K562 (cell line): Measurements from ENCODE around the gene ITIH6. TPM values are rescaled to one million over a fixed set of nuclear protein-coding genes. Genes with fewer than 3 reads are reported as not detected.
"Not testable (repeated sequence)": the region's sequence is repeated elsewhere in the genome, so short reads cannot be mapped to it uniquely, and the experiment has no call there.

ENCODE experiments used
- ATAC-seq: fragments of 200-7000 bp; cut with Tn5 transposase; 3 replicates; pipeline ENCODE4 v1.9.1; 2020; ENCODE audit warnings: moderate library complexity
- BruUV-seq: library from RNA; stranded (reverse); fragments of 400-500 nt; replicated peaks from 2 replicates; lab custom pipeline; 2021; lab: Mats Ljungman, UMichigan
- CTCF ChIA-PET: fragments of 300-600 bp; formaldehyde crosslinking; extraction: SDS; loops from one replicate; lab custom pipeline; 2021; ENCODE audit warnings: low intra/inter-chr PET ratio; lab: Yijun Ruan, JAX
- POLR2A ChIA-PET: fragments of 300-600, 350-650 bp; sonication (Branson Sonifier 250); formaldehyde crosslinking; extraction: SDS; loops from one replicate; lab custom pipeline; 2021; ENCODE audit warnings: antibody characterized with exemption, inconsistent platforms; lab: Yijun Ruan, JAX
- DNase-seq, 4 experiments: peaks; one replicate each; pipeline versions ENCODE4 v3.0.0 to v3.0.0-alpha.2; 2011 to 2018; ENCODE audit warnings: low spot score in 3 of 4, mixed read lengths in 3 of 4; ENCODE audit errors: extremely low read depth in 1 of 4
- FAIRE-seq: peaks from 2 replicates; lab custom pipeline; 2011; peaks lifted over from hg19 to GRCh38; lab: Jason Lieb, UNC
- H2AFZ ChIP-seq: 2 replicates; pipeline ENCODE4 v1.6.0; 2011; ENCODE audit warnings: low read depth, low read length, control low read depth, inconsistent platforms
- H3K27ac ChIP-seq: fragments of 200-600 bp; 3 replicates; pipeline ENCODE4 v1.8.0; 2011; ENCODE audit warnings: low read depth, mild to moderate bottlenecking, control low read depth, inconsistent platforms, low read length, moderate library complexity, mixed read lengths; ENCODE audit errors: extremely low read depth
- H3K27me3 ChIP-seq, 2 experiments: fragments of 300-600 bp in 1 of 2; 2 replicates in 1 of 2; 3 replicates in 1 of 2; pipeline versions ENCODE4 v1.6.0 to v1.8.0; 2011; ENCODE audit warnings: inconsistent platforms in 2 of 2, low read length in 2 of 2, mild to moderate bottlenecking in 1 of 2, mixed read lengths in 1 of 2, moderate library complexity in 1 of 2; ENCODE audit not compliant: control insufficient read depth in 2 of 2, insufficient read depth in 2 of 2
- H3K36me3 ChIP-seq: fragments of 300-600 bp; 3 replicates; pipeline ENCODE4 v1.8.0; 2011; ENCODE audit warnings: mild to moderate bottlenecking, low read length, inconsistent platforms; ENCODE audit not compliant: control insufficient read depth, insufficient read depth
- H3K4me1 ChIP-seq, 2 experiments: fragments of 200-600 bp in 1 of 2; replicated peaks in 1 of 2; 2 replicates in 1 of 2; 3 replicates in 1 of 2; pipeline versions ENCODE4 v1.5.1 to v1.8.0; 2011; ENCODE audit warnings: inconsistent platforms in 2 of 2, low read length in 2 of 2, mild to moderate bottlenecking in 1 of 2, mixed read lengths in 1 of 2, moderate library complexity in 1 of 2; ENCODE audit not compliant: control insufficient read depth in 2 of 2, insufficient read depth in 2 of 2
- H3K4me2 ChIP-seq: 2 replicates; pipeline ENCODE4 v1.6.1; 2011; ENCODE audit warnings: low read length, control low read depth, inconsistent platforms, mixed read lengths; ENCODE audit not compliant: insufficient read depth
- H3K4me3 ChIP-seq: fragments of 200-600 bp; sonication (generic), shearing (Covaris generic); 2 replicates; pipeline ENCODE4 v1.5.1; 2016; ENCODE audit warnings: control low read depth, inconsistent platforms
- H3K79me2 ChIP-seq: fragments of 200-600 bp; 3 replicates; pipeline ENCODE4 v1.8.0; 2011; ENCODE audit warnings: low read length, inconsistent platforms; ENCODE audit not compliant: control insufficient read depth, insufficient read depth
- H3K9ac ChIP-seq, 2 experiments: 2 replicates each; pipeline versions ENCODE4 v1.6.0 to v1.6.1; 2011; ENCODE audit warnings: low read depth in 2 of 2, low read length in 2 of 2, control low read depth in 1 of 2, inconsistent platforms in 1 of 2, mild to moderate bottlenecking in 1 of 2, mixed read lengths in 1 of 2; ENCODE audit not compliant: insufficient read depth in 1 of 2
- H3K9me1 ChIP-seq: one replicate; pipeline ENCODE4 v1.6.0; 2011; ENCODE audit warnings: inconsistent platforms, mild to moderate bottlenecking, low read length, moderate library complexity; ENCODE audit not compliant: control insufficient read depth, insufficient read depth
- H3K9me3 ChIP-seq: replicated peaks from 2 replicates; pipeline ENCODE4 v1.5.1; 2011; ENCODE audit warnings: low read depth, low read length, inconsistent platforms; ENCODE audit not compliant: control insufficient read depth, insufficient read depth
- H4K20me1 ChIP-seq: replicated peaks from 2 replicates; pipeline ENCODE4 v1.6.1; 2011; ENCODE audit warnings: low read length, inconsistent platforms, mixed read lengths; ENCODE audit not compliant: control insufficient read depth, insufficient read depth
- BACH1 ChIP-seq: fragments of 200-800 bp; sonication (Bioruptor generic); IDR thresholded peaks from 2 replicates; pipeline ENCODE4 v1.6.1; 2016; ENCODE audit warnings: missing genetic modification characterization, missing compliant biosample characterization
- FIP1L1 ChIP-seq: fragments of 200-400 bp; formaldehyde crosslinking; IDR thresholded peaks from 2 replicates; pipeline ENCODE4 v1.6.1; 2018; ENCODE audit warnings: mild to moderate bottlenecking, low read depth, low read length; ENCODE audit not compliant: poor library complexity, severe bottlenecking
- HMGXB4 ChIP-seq: sonication (generic); formaldehyde crosslinking; IDR thresholded peaks from 2 replicates; pipeline ENCODE4 v1.8.1; 2023; ENCODE audit warnings: mild to moderate bottlenecking, missing genetic modification reagents
- MCM7 ChIP-seq, 2 experiments: fragments of 450-650 bp; IDR thresholded peaks; 2 replicates each; pipeline ENCODE4 v1.6.1; 2016 to 2018
- NFIC ChIP-seq: fragments of 450-650 bp; IDR thresholded peaks from 2 replicates; pipeline ENCODE4 v1.6.1; 2017; ENCODE audit warnings: mild to moderate bottlenecking, inconsistent platforms
- SIN3A ChIP-seq, 2 experiments: fragments of 150-350 bp in 1 of 2; IDR thresholded peaks; 2 replicates each; pipeline ENCODE4 v1.6.1; 2011 to 2016; ENCODE audit warnings: borderline replicate concordance in 2 of 2, low read depth in 2 of 2, low read length in 2 of 2, mild to moderate bottlenecking in 2 of 2, moderate library complexity in 2 of 2; ENCODE audit not compliant: control insufficient read depth in 1 of 2
- SREBF2 ChIP-seq: sonication (generic); formaldehyde crosslinking; IDR thresholded peaks from 2 replicates; pipeline ENCODE4 v1.4.0; 2020; ENCODE audit warnings: mild to moderate bottlenecking, missing genetic modification reagents
- TAF15 ChIP-seq: fragments of 200-400 bp; formaldehyde crosslinking; IDR thresholded peaks from 2 replicates; pipeline ENCODE4 v1.6.1; 2017; ENCODE audit warnings: mild to moderate bottlenecking, low read depth, low read length, moderate library complexity
- ZKSCAN8 ChIP-seq: fragments of 200-800 bp; sonication (Bioruptor generic); IDR thresholded peaks from 2 replicates; pipeline ENCODE4 v1.6.1; 2016; ENCODE audit warnings: missing genetic modification characterization, missing compliant biosample characterization
- ZNF133 ChIP-seq: fragments of 250-450 bp; sonication (Bioruptor Pico); IDR thresholded peaks from 2 replicates; pipeline ENCODE4 v1.4.0; 2020; ENCODE audit warnings: mild to moderate bottlenecking
- ZNF146 ChIP-seq: IDR thresholded peaks from one replicate; pipeline ENCODE4 v1.6.1; 2018; ENCODE audit warnings: missing compliant biosample characterization; ENCODE audit not compliant: unreplicated experiment
- ZNF184 ChIP-seq: sonication (generic); formaldehyde crosslinking; IDR thresholded peaks from 2 replicates; pipeline ENCODE4 v1.5.0; 2020; ENCODE audit warnings: missing genetic modification reagents
- ZNF277 ChIP-seq: fragments of 250-450 bp; sonication (Bioruptor Pico); IDR thresholded peaks from 2 replicates; pipeline ENCODE4 v1.8.0; 2022; ENCODE audit warnings: inconsistent platforms, mild to moderate bottlenecking, moderate library complexity, borderline replicate concordance
- WGBS: fragments of 100-300 bp; shearing (Covaris generic); methylation state at CpG from one replicate; pipeline ENCODE4 v1.1.6; 2016; ENCODE audit warnings: low coverage, mixed read lengths; ENCODE audit not compliant: insufficient coverage; ENCODE audit errors: missing lambda C conversion rate; 5-methylcytosine and 5-hydroxymethylcytosine counted together
- in situ Hi-C: fragments of 300-500 bp; cut with MboI; formaldehyde crosslinking; loops from 4 replicates; pipeline ENCODE4 v1.15.0; 2018; ENCODE audit warnings: inconsistent platforms, mixed read lengths
- intact Hi-C: fragments of 100-400 bp; cut with micrococcal nuclease; formaldehyde crosslinking; loops from 2 replicates; pipeline ENCODE4 v1.14.2; 2022
- polyA plus RNA-seq, 8 experiments: library from polyadenylated mRNA; depleted of rRNA in 4 of 8; stranded (reverse) in 5 of 8; unstranded in 3 of 8; fragments of >200 nt; fragmentation: Nextera tagmentation in 2 of 8; fragmentation: Illumina TruSeq in 1 of 8; extraction: Ambion mirVana in 2 of 8; extraction: Trizol in 1 of 8; gene quantifications; 2 replicates each; pipeline versions ENCODE4 v1.2.1 to v1.2.3, GENCODE V29; 2011 to 2014; ENCODE audit warnings: inconsistent platforms in 1 of 8, missing spikeins in 1 of 8
- total RNA-seq, 7 experiments: library from RNA; depleted of rRNA in 6 of 7; stranded (reverse); fragments of >200 nt in 6 of 7; fragmentation: Illumina TruSeq in 2 of 7; extraction: Trizol in 2 of 7; gene quantifications; 2 replicates each; pipeline versions ENCODE4 v1.2.1 to v1.2.3, GENCODE V29; 2011 to 2021; ENCODE audit warnings: low replicate concordance in 1 of 7

Gene ITIH6
- total and polyA plus RNA-seq, 9 of the 15 experiments (the other 6 are each of a cell fraction or from before 2014, with no cell fraction given): 0.03 TPM; not detected in 8

GRCh38 chrX:54847700-54848099, 49.6 kb upstream of the ITIH6 start:
- WGBS: 0% methylated on average over 2 of the region's 2 CpGs
- in situ Hi-C loops, DNase-seq, H2AFZ ChIP-seq, H3K36me3 ChIP-seq, H3K4me3 ChIP-seq, ATAC-seq, H3K4me1 ChIP-seq, H3K27ac ChIP-seq, POLR2A ChIA-PET, H3K9me1 ChIP-seq, H3K27me3 ChIP-seq, H3K4me2 ChIP-seq, intact Hi-C loops, H3K79me2 ChIP-seq, H4K20me1 ChIP-seq, CTCF ChIA-PET, BruUV-seq, H3K9me3 ChIP-seq, FAIRE-seq, H3K9ac ChIP-seq: not testable (repeated sequence)
- TF ChIP-seq NFIC (peak; percentile 40; the same call in 1 of the 2 replicates), ZNF146 (CRISPR knock-in tag) (peak; percentile 72)

- Histone ChIP-seq H3K27me3 (no peaks in the 10 kb centered on the region), H3K36me3 (no peaks in the 10 kb centered on the region), H3K27ac (no peak overlapping the region), H3K9me3 (no peaks in the 10 kb centered on the region), H3K9me1 (no peaks in the 10 kb centered on the region), H3K9ac (no peak overlapping the region), H3K4me2 (no peak overlapping the region), H3K4me3 (no peak overlapping the region), H3K79me2 (no peaks in the 10 kb centered on the region), H2AFZ (no peak overlapping the region), H4K20me1 (no peaks in the 10 kb centered on the region), H3K4me1 (no peaks in the 10 kb centered on the region)
- intact Hi-C loops (no loop called here), in situ Hi-C loops (no loop called here)
- FAIRE-seq (no peak), ATAC-seq (no peak), DNase-seq (no peak)
- ChIA-PET CTCF (no interaction called here), POLR2A (no interaction called here)
- WGBS: 0% methylated on average over 2 of the region's 2 CpGs
- BruUV-seq: no TSS peak
- TF ChIP-seq TAF15 (no peak), ZNF133 (no peak), SREBF2 (CRISPR knock-in tag) (no peak), ZKSCAN8 (no peak), ZNF184 (no peak), FIP1L1 (no peak), BACH1 (tag) (no peak), SIN3A (IDR thresholded peaks at IDR 0.05; ENCODE audit: borderline replicate concordance in 2 of 2, control insufficient read depth in 1 of 2, low read depth in 2 of 2, low read length in 2 of 2) (no peak), HMGXB4 (CRISPR knock-in tag) (no peak), MCM7 (IDR thresholded peaks at IDR 0.05) (no peak), ZNF277 (CRISPR knock-in tag) (no peak)
Observed at GRCh38 chrX:54843050-54843449, 45.0 kb upstream of the ITIH6 start.
